ACHN (cell line): ENCODE measurements around the gene TUBA1B.
"Not testable (repeated sequence)": the region's sequence is repeated elsewhere in the genome, so short reads cannot be mapped to it uniquely, and the experiment has no call there.

ENCODE experiments used
- DNase-seq: peaks from one replicate; pipeline ENCODE4 v3.0.0-alpha.2; 2015
- in situ Hi-C: cut with HindIII; loops from 2 replicates; pipeline ENCODE4 v1.10.0; 2017; ENCODE audit warnings: low sequenced_read_pairs, low pct_ligation_motif_present, low pct_unique_long_range_greater_than_20kb

TUBA1B gene

DNA sequence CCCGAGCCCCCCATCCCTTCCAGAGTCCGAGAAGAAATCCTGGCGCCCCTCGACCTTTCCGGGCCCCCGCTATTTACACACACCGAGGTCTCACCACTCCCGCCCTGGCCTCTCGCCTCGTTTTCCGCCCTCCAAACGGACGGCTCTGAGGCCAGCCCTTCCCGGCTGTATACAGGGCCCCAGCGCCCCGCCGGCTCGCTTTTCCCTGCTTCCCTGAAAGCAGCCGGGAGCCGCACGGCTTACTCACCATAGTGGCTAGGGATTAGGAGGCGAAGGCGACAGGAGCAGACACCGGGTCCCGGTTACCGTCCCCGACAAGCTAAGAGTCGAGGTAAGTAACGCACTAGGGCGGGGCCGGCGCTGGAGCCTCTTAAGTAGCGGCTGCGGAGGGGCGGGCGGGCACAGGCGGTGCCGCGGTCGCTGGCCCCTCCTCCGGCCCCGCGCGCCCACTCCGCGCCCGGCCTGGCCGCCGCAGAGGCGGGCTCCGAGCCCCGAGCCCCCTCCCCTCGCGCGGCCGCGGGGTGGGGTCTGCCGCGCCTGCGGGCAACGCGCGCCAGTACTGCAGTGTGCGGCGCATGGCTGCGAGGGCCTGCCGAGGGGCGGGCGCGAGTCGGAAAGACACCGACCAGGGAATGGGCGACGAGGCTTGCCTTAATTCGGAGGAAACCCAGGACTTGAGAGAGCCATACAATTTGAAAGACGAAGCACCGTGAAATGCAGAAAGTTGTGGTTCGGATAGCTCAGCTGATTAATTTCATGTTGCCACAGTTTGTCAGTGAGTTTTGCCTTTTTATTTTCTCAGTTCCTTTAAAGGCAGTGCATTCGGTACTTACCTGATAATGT, at the start of gene TUBA1B:
TUBA1B (minus strand) TSS at position 345 of the 843 bp plus-strand sequence; CDS start at position 250, 95 bp downstream.
- in situ Hi-C loops: no loop called here
- peak; percentile 96 for DNase-seq

DNA sequence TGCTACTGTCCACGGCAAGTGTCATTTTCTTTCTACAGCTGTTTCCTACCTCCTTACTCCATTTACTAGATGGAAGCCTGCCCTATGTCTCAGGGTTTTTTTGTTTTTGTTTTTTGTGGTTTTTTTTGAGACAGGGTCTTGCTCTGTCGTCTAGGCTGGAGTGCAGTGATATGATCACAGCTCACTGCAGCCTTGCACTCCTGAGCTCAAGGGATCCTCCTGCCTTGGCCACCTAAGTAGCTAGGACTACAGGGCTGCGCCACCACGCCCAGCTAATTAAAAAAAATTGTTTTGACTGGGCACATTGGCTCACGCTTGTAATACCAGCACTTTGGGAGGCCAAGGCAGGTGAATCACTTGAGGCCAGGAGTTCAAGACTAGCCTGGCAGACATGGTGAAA, 43.0 kb upstream of the TUBA1B start:
- in situ Hi-C loops: no loop called here
- DNase-seq: no peak

DNA sequence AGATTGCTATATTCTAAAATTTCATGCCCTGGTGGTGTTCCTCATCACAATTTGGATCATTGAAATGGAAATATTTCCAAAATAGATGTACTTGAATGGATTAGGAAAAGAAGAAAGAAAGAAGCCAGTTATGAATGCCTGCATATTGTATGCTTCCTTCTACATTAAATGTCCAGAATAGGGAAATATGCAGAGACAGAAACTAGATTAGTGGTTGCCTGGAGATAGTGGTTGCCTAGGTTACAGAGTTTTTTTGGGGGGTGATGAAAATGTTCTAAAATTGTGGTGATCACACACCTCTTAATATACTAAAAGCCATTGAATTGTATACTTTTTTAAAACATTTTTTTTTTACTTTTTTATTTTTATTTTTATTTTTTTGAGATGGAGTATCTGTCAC, 39.7 kb upstream of the TUBA1B start:
- no peak for DNase-seq
- in situ Hi-C loops: no loop called here

GRCh38 chr12:49165114-49165513, 33.9 kb upstream of the TUBA1B start:
- DNase-seq: no peak
- in situ Hi-C loops: no loop called here

DNA sequence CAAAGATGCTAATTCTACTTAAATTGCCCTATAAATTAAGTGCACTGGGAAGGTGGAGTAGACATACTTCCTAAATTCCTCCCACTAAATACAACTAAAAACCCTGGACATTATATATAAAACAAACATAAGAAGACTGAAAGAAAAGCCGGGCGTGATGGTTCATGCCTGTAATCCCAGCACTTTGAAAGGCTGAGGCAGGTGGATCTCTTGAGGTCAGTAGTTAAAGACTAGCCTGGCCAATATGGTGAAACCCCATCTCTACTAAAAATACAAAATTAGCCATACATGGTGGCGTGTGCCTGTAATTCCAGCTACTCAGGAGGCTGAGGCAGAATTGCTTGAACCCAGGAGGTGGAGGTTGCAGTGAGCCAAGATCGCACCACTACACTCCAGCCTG, 30.7 kb upstream of the TUBA1B start:
- in situ Hi-C loops: not testable (repeated sequence)

GRCh38 chr12:49161092-49161795, 30.0 kb upstream of the TUBA1B start:
- in situ Hi-C loops: no loop called here
- DNase-seq: no peak

More for the DNA sequence above, 30.7 kb upstream of the TUBA1B start:
- DNase-seq: not testable (repeated sequence)

DNA sequence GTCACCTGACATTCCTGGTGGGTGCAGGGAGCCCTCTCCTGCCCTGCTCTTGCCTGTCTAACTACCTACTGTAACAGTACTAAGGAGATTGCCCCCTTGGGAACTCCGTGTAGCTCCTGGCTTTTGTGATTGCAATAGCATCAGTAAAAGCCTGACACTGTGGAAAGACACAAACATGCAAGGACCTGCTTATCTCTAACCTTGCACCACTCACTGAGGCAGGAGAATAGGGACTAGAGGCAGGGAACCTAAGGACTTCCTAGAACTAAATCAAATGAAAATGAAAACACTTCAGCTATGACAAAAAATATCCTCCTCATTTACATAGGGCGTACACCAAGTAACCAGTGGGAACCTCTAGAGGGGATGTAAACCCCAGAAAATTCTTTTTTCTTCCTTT, 29.2 kb upstream of the TUBA1B start:
- in situ Hi-C loops: no loop called here
- no peak for DNase-seq

- DNase-seq: no peak
- in situ Hi-C loops: no loop called here
These were observed 23.0 kb upstream of the TUBA1B start for GRCh38 chr12:49154221-49154620.

DNA sequence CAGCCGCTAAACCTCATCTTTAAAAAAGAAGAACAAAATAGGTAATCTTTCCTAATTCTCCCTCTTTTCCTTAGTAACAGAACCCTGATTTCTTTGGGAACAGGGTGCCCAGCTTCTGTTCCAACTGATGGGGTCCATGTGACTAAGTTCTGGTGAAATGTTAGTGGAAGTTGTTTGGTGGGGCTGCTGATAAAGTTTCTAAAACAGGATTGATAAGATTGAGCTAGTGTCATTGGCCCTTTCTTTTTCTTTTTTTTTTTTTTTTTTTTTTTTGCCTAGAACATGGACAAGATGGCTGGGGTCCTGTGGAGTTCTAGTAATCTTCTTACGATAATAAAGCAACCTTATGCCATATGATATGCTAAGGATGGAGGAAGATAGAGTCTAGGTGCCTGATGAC, 16.2 kb upstream of the TUBA1B start:
- DNase-seq: no peak

DNA sequence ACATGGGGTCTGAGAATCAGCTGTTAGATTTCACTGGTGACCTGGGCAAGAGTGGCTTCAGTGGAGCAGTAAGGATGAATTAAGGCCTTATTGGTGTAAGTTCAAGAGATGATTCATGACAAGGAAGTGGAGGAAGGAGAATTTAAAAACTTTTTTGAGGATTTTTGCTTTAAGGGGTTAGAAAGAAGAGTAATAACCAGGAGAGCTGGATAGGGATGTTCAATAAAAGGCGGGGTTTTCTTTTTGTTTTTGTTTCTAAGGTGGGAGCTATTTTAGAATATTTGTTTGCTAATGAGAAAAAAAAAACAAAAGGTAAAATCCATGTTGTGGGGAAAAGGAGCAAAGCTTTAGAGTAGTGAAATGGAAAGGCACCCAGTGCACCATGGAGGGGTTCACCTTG, 15.2 kb upstream of the TUBA1B start:
- DNase-seq: no peak
- in situ Hi-C loops: no loop called here

More for the DNA sequence above, 16.2 kb upstream of the TUBA1B start:
- in situ Hi-C loops: no loop called here

DNA sequence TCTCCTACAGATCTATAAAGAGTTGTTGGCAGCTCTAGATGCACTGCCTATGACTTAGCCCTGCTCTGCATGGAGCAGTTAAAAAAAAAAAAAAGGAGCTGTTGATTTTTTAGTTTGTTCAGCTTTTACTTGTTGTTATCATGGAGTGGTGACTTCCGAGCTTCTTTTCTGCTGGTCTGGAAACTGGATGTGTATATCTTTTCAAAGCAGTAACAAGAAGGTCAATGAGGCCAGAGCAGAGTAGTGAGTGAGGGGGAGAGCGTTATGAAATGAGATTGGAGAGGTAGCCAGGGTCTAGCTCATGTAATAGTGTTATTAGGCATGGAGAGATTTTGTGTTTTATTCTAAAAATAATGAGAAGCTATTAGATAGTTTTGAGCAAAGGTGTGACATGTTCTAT, 13.2 kb upstream of the TUBA1B start:
- no peak for DNase-seq
- in situ Hi-C loops: no loop called here

- DNase-seq: no peak
- in situ Hi-C loops: no loop called here
These were observed 7.8 kb upstream of the TUBA1B start for GRCh38 chr12:49138999-49139398.

DNA sequence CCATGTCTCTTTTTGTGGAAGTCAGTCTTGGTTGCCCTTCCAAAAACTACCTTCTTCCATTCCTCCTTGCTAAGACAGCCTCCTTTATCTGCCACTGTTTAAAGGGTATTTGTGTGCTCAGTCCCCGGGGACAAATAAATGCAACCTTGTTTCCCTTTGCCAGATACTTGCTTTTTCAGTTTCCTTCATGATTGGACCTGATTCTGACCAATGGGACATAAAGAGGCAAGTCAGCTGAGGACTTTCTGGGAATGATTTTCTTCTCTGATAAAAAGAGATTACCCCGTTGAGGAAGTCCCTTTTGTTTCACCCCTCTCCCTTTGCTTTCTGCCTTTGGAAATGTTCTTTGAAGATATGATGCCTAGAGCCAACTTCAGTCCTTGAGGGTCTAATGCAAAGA, 7.4 kb upstream of the TUBA1B start:
- in situ Hi-C loops: no loop called here
- no peak for DNase-seq

- in situ Hi-C loops: no loop called here
- DNase-seq: no peak
These were observed 6.3 kb upstream of the TUBA1B start for GRCh38 chr12:49137476-49137875.

GRCh38 chr12:49136997-49137396, 5.8 kb upstream of the TUBA1B start:
- DNase-seq, in situ Hi-C loops: not testable (repeated sequence)

GRCh38 chr12:49133590-49133989, 2.4 kb upstream of the TUBA1B start:
- in situ Hi-C loops: no loop called here
- no peak for DNase-seq

DNA sequence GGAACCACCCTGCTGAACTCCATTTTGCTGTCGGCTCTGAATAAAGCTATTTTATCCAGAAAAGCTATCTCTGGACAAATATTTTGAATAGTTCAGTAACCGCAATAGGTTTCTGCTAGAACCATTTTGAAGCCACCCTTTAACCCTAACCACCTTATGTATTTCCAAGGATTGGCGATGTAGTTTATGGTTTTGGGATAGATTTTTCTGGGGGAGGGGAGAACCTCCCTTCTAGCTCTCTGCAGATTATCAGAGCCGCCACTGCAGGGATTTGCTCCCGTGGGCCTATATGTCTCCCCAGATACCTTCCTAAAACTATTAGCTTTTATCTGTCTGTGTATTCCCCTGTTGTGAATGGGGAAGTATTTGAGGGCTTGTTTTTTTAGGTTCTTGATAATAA, 1.8 kb upstream of the TUBA1B start:
- in situ Hi-C loops: no loop called here
- DNase-seq: peak; percentile 31

DNA sequence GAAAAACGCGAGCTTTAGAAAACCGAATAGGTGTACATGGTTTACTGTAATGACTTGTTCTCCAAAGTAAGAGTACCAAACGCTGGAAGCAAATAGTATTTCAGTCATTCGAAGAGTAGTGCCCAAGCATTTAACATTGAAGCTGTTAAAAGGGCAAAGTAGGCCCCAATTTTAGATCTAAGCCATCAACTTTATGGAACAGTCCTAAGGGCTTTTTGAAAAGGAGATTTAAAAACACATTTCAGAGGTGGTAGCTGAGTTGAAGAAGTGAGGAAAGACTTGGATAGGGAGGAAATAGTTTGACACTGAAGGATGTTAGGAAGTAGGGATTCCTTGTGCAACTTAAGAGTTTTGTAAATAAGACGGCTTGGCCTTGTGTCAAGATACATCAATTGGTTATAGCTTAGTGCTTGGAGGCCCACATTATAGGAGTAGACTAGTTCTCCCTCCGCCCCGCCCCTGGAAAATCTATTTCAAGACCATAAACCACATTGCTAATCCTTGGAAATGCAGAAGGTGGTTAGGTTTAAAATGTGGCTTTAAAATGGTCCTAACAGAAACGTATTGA, 783 bp upstream of the TUBA1B start:
- in situ Hi-C loops: no loop called here
- DNase-seq: peak; percentile 57

- in situ Hi-C loops: no loop called here
- DNase-seq: peak; percentile 97
These were observed 794 bp downstream of the TUBA1B start for GRCh38 chr12:49130151-49131050.
